ENCODE measurements around the gene ADAMTS12. TPM values are rescaled to one million over a fixed set of nuclear protein-coding genes. Genes with fewer than 3 reads are reported as not detected.
A peak's percentile ranks its signal among the peaks of the same experiment; 100 is the strongest.
"Not testable (repeated sequence)": the region's sequence is repeated elsewhere in the genome, so short reads cannot be mapped to it uniquely, and the experiment has no call there.

ADAMTS12 gene
- total RNA-seq, 1 experiment from 2014 or later: 9.1 TPM

DNA sequence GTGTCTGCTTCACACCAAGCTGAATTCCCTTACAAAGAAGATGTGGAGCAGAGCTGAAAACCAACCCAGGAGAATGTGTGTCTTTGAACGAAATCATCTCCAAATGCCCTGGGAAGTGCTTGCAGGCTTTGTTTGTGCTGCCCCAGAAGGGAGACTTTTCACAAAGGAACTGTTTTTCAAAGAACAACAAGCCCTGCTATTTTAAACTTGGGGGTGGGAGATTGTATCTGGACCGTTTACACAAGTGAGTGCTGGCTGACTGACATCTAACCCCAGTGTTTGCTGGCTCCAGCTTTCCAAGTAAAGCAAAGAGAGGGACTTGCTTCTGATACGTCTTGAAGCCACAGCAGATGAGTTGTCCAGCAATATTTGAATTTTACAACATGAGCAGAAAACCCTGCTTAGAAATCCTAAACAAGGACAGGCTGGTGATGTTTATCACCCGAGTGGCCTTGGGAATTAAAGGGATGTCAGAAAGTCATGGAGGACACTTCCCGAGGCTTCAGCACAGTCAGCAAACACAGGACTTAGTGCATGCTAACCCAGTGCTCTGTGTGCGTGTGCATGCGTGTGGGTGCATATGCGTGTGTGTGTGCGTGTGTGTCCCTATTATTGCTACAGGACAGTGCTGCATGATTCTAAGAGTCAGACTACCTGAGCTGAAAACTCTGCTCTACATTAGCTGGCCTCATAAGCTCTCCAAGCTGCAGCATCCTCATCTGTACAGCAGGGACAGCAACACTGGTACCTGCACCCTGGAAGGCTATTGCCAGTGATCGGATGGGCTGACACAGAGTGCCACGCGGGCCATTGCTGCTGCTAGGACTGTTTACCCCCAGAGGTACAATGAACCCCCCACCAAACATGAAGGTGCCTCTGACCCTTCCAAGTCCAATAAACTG lies 1.4 kb downstream of the ADAMTS12 start:
- Histone ChIP-seq H3K9me3 (replicated peaks) (no peaks in the 10 kb centered on the region), H3K27me3 (replicated peaks) (no peaks in the 10 kb centered on the region), H3K27ac (no peak overlapping the region), H3K36me3 (no peaks in the 10 kb centered on the region), H3K4me3 (peak overlapping the region; percentile 38), H3K4me1 (replicated peaks) (peaks cover 38% of the 10 kb centered on the region)
- peak in 1 of 2 experiments; percentile 4 for DNase-seq (ENCODE audit: low read depth in 1 of 2, low spot score in 2 of 2)

DNA sequence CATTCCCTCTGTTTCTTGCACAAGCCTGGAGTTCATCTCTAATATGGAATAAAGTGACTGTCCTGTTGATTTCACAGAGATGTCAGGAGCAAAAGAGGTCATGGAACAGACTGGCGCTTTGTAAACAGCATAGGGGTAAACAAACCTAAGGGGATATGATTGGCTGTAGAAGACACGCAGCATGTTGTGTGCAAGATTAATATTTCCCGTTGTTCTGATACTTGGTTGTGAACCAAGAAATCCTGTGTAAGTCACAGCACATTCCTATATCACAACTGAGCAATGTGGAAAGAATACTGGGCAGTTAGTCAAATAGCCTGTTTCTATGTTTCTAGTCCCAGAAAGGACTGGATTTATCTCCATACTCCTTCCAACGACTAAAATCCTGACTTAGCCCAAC lies 3.2 kb downstream of the ADAMTS12 start:
- peaks cover 21% of the 10 kb centered on the region for H3K4me1 ChIP-seq (replicated peaks)
- no peaks in the 10 kb centered on the region for H3K36me3 ChIP-seq
- no peak overlapping the region for H3K27ac ChIP-seq
- DNase-seq (ENCODE audit: low read depth in 1 of 2, low spot score in 2 of 2): no peak
- H3K4me3 ChIP-seq: no peak overlapping the region
- no peaks in the 10 kb centered on the region for H3K27me3 ChIP-seq (replicated peaks)
- H3K9me3 ChIP-seq (replicated peaks): no peaks in the 10 kb centered on the region

DNA sequence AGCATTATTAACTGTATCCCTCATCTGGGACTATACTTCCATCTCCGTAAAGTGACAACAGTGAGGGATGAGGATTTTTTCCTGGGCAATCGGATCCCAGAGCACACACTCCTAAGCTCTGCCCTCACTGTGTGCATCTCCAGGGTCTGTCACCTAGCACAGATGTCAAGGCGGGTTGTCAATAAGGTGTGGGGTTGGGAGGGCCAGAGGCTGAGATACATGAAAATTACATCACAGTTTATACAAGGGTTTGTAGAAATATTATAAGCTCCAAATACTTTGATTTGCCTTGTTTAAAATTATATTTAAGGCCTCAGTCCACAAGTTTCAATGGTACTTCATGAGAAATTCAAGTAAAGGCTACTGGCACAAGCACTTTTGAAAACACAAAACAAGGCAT lies 4.5 kb downstream of the ADAMTS12 start:
- no peaks in the 10 kb centered on the region for H3K36me3 ChIP-seq
- no peak overlapping the region for H3K4me3 ChIP-seq
- no peak overlapping the region for H3K27ac ChIP-seq
- H3K27me3 ChIP-seq (replicated peaks): no peaks in the 10 kb centered on the region
- no peak for DNase-seq (ENCODE audit: low read depth in 1 of 2, low spot score in 2 of 2)
- H3K4me1 ChIP-seq (replicated peaks): peaks cover 8% of the 10 kb centered on the region
- no peaks in the 10 kb centered on the region for H3K9me3 ChIP-seq (replicated peaks)

DNA sequence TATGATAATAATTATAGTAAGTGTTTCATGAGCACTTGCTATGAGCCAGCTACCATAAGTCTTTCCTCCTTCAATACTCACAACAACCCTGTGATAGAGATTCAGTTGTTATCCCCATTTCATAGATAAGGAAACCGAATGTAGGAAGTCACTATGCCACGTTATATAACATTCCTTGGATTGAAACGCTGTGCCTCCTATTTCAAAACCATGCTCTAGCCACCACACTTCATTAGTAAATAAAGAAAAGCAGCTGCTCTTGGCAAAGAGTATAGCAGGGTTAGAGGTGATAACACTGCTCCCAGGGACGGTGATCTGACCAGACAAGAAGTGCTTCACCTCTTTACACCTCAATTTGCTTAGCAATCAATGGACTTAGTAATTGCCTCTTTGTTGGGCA lies 5.5 kb downstream of the ADAMTS12 start:
- Histone ChIP-seq H3K36me3 (no peaks in the 10 kb centered on the region), H3K4me1 (replicated peaks) (0 out of 2 replicates have a peak, but pooled peaks cover 7% of the 10 kb centered on the region), H3K4me3 (no peak overlapping the region), H3K9me3 (replicated peaks) (no peaks in the 10 kb centered on the region), H3K27me3 (replicated peaks) (no peaks in the 10 kb centered on the region), H3K27ac (no peak overlapping the region)
- DNase-seq (ENCODE audit: low read depth in 1 of 2, low spot score in 2 of 2): no peak

DNA sequence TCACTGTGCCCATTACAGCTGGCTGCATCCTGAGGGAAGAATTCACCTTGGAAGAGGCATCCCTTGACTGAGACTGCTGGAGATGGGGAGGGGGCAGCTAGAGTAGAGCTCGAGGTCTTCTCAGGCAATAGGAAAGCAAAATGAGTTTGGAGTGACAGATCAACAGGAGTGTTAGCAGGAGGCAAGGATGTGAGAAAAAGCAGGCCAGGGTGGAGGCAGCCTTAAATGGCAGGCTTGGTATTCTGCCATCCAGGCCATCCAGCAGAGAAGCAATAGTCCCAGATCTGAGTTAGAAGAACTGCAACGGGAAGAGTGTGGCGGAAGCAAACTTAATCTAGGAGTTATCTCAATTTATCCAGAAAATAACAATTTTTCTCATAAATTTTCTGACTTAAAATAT lies 6.1 kb downstream of the ADAMTS12 start:
- DNase-seq (ENCODE audit: low read depth in 1 of 2, low spot score in 2 of 2): no peak
- Histone ChIP-seq H3K27me3 (replicated peaks) (no peaks in the 10 kb centered on the region), H3K4me1 (replicated peaks) (0 out of 2 replicates have a peak, but pooled peaks cover 3% of the 10 kb centered on the region)

DNA sequence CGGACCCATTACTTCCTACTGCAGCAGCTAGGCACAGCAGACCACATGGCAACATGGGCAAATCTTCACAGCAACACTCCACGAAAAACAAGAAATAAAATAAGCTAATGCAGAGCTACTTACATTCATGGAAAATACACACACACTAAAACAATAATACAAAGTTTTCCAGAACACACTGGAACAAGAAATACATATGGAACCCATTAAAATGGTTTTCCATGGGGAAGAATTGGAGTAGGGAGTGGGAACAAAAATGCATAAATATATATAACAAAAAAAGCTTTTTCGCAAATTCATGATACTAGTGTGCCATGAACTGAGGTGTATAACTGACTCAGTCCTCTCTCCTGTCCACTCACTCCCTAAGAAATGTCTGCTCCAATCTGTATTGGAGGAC lies 8.3 kb downstream of the ADAMTS12 start:
- H3K4me1 ChIP-seq (replicated peaks): no peaks in the 10 kb centered on the region
- H3K4me3 ChIP-seq: no peak overlapping the region
- DNase-seq (ENCODE audit: low read depth in 1 of 2, low spot score in 2 of 2): no peak
- H3K27me3 ChIP-seq (replicated peaks): no peaks in the 10 kb centered on the region
- no peak overlapping the region for H3K27ac ChIP-seq
- H3K36me3 ChIP-seq: no peaks in the 10 kb centered on the region
- no peaks in the 10 kb centered on the region for H3K9me3 ChIP-seq (replicated peaks)

More for the DNA sequence above, 6.1 kb downstream of the ADAMTS12 start:
- Histone ChIP-seq H3K4me3 (no peak overlapping the region), H3K27ac (no peak overlapping the region), H3K9me3 (replicated peaks) (no peaks in the 10 kb centered on the region), H3K36me3 (no peaks in the 10 kb centered on the region)

DNA sequence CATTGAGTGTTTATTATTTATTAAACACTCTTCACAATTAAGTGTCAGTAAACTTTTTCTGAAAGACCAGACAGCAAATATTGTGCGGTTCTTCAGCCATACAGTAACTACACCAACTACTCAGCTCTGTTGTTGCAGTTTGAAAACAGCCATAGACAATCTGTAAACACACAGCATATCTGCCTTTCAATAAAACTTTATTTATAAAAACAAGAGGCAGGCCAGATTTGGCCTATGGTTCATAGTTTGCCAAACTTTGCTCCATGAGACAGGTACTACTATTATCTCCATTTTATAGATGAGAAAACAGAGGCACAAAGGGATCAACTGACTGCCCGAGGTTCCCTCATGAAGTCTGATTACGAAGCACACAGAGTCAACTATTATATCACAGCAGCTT lies 11.5 kb downstream of the ADAMTS12 start:
- DNase-seq (ENCODE audit: low read depth in 1 of 2, low spot score in 2 of 2): no peak
- Histone ChIP-seq H3K27me3 (replicated peaks) (no peaks in the 10 kb centered on the region), H3K36me3 (no peaks in the 10 kb centered on the region), H3K4me1 (replicated peaks) (no peaks in the 10 kb centered on the region), H3K27ac (no peak overlapping the region), H3K4me3 (no peak overlapping the region), H3K9me3 (replicated peaks) (no peaks in the 10 kb centered on the region)

DNA sequence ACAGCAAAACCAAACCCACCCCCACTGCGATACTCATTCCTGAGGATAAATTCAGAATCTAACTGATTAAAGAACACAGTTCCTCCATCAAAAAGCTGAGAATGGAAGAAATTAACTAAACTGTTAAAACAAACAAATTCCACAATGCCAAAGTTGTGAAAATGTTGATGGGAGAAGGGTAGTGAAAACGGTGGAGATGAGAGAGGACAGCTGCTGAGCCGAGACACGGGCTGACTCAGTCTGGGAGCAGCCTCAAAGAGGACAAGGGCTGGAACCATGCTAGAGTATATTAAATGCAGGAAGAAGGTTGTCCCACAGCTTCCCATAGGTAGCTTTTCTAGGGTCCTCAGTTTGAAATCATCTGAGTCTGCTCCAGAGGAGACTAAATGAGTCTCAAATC lies 14.3 kb downstream of the ADAMTS12 start:
- Histone ChIP-seq H3K4me3 (no peak overlapping the region), H3K27me3 (replicated peaks) (no peaks in the 10 kb centered on the region), H3K4me1 (replicated peaks) (no peaks in the 10 kb centered on the region), H3K27ac (no peak overlapping the region), H3K36me3 (no peaks in the 10 kb centered on the region), H3K9me3 (replicated peaks) (no peaks in the 10 kb centered on the region)
- DNase-seq (ENCODE audit: low read depth in 1 of 2, low spot score in 2 of 2): no peak

DNA sequence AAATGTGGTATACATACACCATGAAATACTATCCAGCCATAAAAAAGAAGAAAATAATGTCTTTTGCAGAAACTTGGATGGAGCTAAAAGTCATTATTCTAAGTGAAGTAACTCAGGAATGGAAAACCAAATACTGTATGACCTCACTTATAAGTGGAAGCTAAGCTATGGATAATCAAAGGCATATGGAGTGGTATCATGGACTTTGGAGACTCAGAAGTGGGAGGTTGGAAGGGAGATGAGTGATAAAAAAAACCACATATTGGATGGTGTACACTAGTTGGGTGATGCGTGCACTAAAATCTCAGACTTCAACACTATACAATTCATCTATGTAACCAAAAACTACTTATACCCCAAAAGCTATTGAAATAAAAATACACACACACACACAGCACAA lies 24.5 kb downstream of the ADAMTS12 start:
- no peak for DNase-seq (ENCODE audit: low read depth in 1 of 2, low spot score in 2 of 2)
- Histone ChIP-seq H3K36me3 (no peaks in the 10 kb centered on the region), H3K27ac (no peak overlapping the region), H3K27me3 (replicated peaks) (no peaks in the 10 kb centered on the region), H3K4me1 (replicated peaks) (no peaks in the 10 kb centered on the region), H3K9me3 (replicated peaks) (no peaks in the 10 kb centered on the region), H3K4me3 (no peak overlapping the region)

DNA sequence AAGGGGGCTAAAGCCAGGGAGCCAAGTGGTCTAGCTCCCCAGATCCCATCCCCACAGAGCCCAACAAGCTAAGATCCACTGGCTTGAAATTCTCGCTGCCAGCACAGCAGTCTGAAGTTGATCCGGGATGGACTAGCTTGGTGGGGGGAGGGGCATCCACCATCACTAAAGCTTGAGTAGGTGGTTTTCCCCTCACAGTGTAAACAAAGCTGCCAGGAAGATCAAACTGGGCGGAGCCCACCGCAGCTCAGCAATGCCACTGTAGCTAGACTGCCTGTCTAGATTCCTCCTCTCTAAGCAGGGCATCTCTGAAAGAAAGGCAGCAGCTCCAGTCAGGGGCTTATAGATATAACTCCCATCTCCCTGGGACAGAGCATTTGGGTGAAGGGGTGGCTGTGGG lies 32.6 kb downstream of the ADAMTS12 start:
- peak; percentile 10 to 55 for DNase-seq (ENCODE audit: low read depth in 1 of 2, low spot score in 2 of 2)
- not testable (repeated sequence) for H3K27me3 ChIP-seq (replicated peaks); H3K4me3 ChIP-seq

DNA sequence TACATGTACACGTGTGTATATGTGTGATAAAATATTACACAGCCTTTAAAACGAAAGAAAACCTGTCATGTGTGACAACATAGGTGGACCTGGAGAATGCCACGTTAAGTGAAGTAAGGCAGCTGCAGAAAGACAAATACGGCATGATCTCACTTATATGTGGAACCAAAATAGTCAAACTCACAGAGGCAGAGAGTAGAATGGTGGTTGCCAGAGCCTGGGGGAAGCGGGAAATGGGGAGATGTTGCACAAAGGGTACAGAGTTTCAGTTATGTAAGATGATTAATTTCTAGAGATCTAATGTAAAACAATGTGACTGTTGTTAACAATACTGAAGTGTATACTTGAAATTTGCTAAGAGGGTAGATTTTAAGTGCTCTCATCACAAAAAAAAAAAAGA lies 34.8 kb downstream of the ADAMTS12 start:
- Histone ChIP-seq H3K27me3 (replicated peaks) (no peaks in the 10 kb centered on the region), H3K9me3 (replicated peaks) (no peaks in the 10 kb centered on the region), H3K4me1 (replicated peaks) (peaks cover 34% of the 10 kb centered on the region), H3K4me3 (no peak overlapping the region), H3K36me3 (no peaks in the 10 kb centered on the region), H3K27ac (no peak overlapping the region)
- DNase-seq (ENCODE audit: low read depth in 1 of 2, low spot score in 2 of 2): no peak

More for the DNA sequence above, 32.6 kb downstream of the ADAMTS12 start:
- peaks cover 22% of the 10 kb centered on the region for H3K4me1 ChIP-seq (replicated peaks)
- not testable (repeated sequence) for H3K36me3 ChIP-seq; H3K9me3 ChIP-seq (replicated peaks); H3K27ac ChIP-seq

DNA sequence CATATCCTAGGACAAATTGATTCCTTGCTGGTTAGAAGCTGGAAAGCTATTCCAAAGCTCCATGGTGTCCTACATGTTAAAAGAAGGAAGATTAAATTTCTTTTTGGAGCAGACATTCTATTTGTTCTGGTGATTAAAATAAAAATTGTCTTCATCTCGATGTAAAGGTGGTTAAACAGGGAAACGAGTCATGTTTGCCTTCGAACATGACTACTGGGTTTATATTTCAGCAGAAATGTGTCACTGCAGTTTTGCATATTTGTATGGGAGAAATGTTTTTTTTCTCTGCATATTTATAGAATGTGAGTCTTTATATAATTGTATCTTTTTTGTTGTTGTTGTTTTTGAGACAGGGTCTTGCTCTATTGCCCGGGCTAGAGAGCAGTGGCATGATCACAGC lies 36.4 kb downstream of the ADAMTS12 start:
- H3K27ac ChIP-seq: no peak overlapping the region
- DNase-seq (ENCODE audit: low read depth in 1 of 2, low spot score in 2 of 2): no peak

DNA sequence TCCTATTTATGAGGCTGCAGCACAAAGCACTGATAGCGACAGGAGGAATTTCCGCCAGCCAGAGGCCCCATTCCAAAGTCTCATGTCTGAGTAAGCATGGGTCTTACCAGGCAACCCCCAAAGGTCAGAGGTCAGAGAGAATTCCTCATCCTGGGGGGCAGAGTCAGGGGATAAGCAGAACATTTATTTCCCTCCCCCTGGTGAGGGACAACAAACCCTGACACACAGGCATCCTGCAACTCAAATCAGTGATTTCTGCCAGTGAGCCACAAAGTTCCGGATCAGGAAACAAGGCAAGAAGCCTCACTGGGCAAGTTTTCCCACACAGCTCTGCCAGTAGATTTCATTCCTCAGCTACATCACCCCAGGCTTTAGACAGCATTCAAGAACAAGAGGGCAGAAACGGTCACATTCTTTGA lies 37.0 kb downstream of the ADAMTS12 start:
- no peaks in the 10 kb centered on the region for H3K9me3 ChIP-seq (replicated peaks)
- DNase-seq (ENCODE audit: low read depth in 1 of 2, low spot score in 2 of 2): peak in 1 of 2 experiments; percentile 33
- H3K36me3 ChIP-seq: no peaks in the 10 kb centered on the region
- H3K4me3 ChIP-seq: no peak overlapping the region
- peaks cover 44% of the 10 kb centered on the region for H3K4me1 ChIP-seq (replicated peaks)
- H3K27me3 ChIP-seq (replicated peaks): no peaks in the 10 kb centered on the region
- peak overlapping the region; percentile 43 for H3K27ac ChIP-seq

More for the DNA sequence above, 36.4 kb downstream of the ADAMTS12 start:
- Histone ChIP-seq H3K36me3 (no peaks in the 10 kb centered on the region), H3K4me3 (no peak overlapping the region), H3K9me3 (replicated peaks) (no peaks in the 10 kb centered on the region), H3K4me1 (replicated peaks) (peaks cover 39% of the 10 kb centered on the region), H3K27me3 (replicated peaks) (no peaks in the 10 kb centered on the region)

DNA sequence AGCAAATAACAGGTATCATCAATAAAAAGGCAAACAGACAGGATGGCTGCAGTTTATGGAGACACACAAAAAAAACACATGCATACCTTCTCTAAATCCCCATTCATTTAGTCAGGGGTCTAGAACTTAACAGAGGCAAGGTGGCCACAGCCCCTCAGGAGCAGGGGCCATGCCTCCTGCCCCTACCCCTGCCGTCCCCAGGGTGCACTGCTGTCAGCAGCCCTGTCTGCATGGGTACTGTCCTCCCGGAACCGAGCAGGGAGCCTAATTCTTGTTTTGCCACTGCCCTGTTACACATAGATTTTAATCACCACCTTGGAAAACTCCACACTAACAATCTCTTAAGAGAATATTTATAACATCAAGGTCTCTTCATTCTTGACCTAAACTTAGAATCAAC lies 39.0 kb downstream of the ADAMTS12 start:
- DNase-seq (ENCODE audit: low read depth in 1 of 2, low spot score in 2 of 2): no peak
- H3K36me3 ChIP-seq: no peaks in the 10 kb centered on the region
- H3K4me3 ChIP-seq: no peak overlapping the region
- no peak overlapping the region for H3K27ac ChIP-seq
- H3K9me3 ChIP-seq (replicated peaks): no peaks in the 10 kb centered on the region
- peaks cover 34% of the 10 kb centered on the region for H3K4me1 ChIP-seq (replicated peaks)
- no peaks in the 10 kb centered on the region for H3K27me3 ChIP-seq (replicated peaks)
